Measurements from ENCODE around the gene ATF3.

ATF3 gene

GRCh38 chr1:212586206-212587015 is 22.1 kb upstream of the ATF3 start:
- H3K4me3 ChIP-seq (ENCODE audit: low read depth, low read length): no peak overlapping the region

GRCh38 chr1:212587016-212587887 is 21.3 kb upstream of the ATF3 start:
- no peak overlapping the region for H3K27ac ChIP-seq (ENCODE audit: extremely low read depth, low read depth, low read length)
- TF ChIP-seq ZNF10 (tag by site-specific recombination; IDR thresholded peaks at IDR 0.05): no peak
- peak; percentile 57; the same call in 1 of the 2 replicates for TF ChIP-seq EGR2 (tag by site-specific recombination; IDR thresholded peaks at IDR 0.05; ENCODE audit: low read depth)
- peak; percentile 54 for TF ChIP-seq ZFHX2 (tag by site-specific recombination; conservative IDR thresholded peaks at IDR 0.05)
- H3K9me3 ChIP-seq (ENCODE audit: control insufficient read depth, insufficient read depth, low read depth, low read length): no peaks in the 10 kb centered on the region
- CTCF ChIA-PET: interaction anchor here (0.6 to 0.7 kb wide), 3 partner anchors 24 to 1536 kb away, joined by 3 to 5 read pairs (median 3); no protein-coding TSS in a partner anchor
- H3K4me1 ChIP-seq (ENCODE audit: control insufficient read depth, insufficient read depth, low read length): peaks cover 8% of the 10 kb centered on the region; the same call in 1 of the 2 replicates
- H3K4me3 ChIP-seq (ENCODE audit: low read depth, low read length): no peak overlapping the region
- POLR2A ChIA-PET: interaction anchor here (1.0 kb wide), 1 partner anchor 21 kb away, joined by 7 read pairs; the partner anchor contains the start of gene ATF3
- H3K36me3 ChIP-seq (ENCODE audit: control insufficient read depth in 2 of 2, insufficient read depth in 1 of 2, low read length in 2 of 2): no peaks in the 10 kb centered on the region

More at GRCh38 chr1:212586206-212587015, 22.1 kb upstream of the ATF3 start:
- no peaks in the 10 kb centered on the region for H3K36me3 ChIP-seq (ENCODE audit: control insufficient read depth in 2 of 2, insufficient read depth in 1 of 2, low read length in 2 of 2)
- no peak overlapping the region for H3K27ac ChIP-seq (ENCODE audit: extremely low read depth, low read depth, low read length)
- no peaks in the 10 kb centered on the region for H3K9me3 ChIP-seq (ENCODE audit: control insufficient read depth, insufficient read depth, low read depth, low read length)
- ChIA-PET POLR2A (interaction anchor here (1.0 kb wide), 1 partner anchor 22 kb away, joined by 7 read pairs; the partner anchor contains the start of gene ATF3), CTCF (interaction anchor here (0.7 kb wide), 1 partner anchor 191 kb away, joined by 5 read pairs; no protein-coding TSS in a partner anchor)
- H3K4me1 ChIP-seq (ENCODE audit: control insufficient read depth, insufficient read depth, low read length): peaks cover 8% of the 10 kb centered on the region; the same call in 1 of the 2 replicates
- TF ChIP-seq ZFHX2 (tag by site-specific recombination; conservative IDR thresholded peaks at IDR 0.05) (peak; percentile 60), SP3 (tag by site-specific recombination; IDR thresholded peaks at IDR 0.05) (no peak), ZNF350 (tag by site-specific recombination; IDR thresholded peaks at IDR 0.05) (no peak), PRDM6 (tag by site-specific recombination; IDR thresholded peaks at IDR 0.05) (peak; percentile 52; the same call in 1 of the 2 replicates), ZBTB8A (tag by site-specific recombination; IDR thresholded peaks at IDR 0.05) (0 out of 2 replicates have a peak, but pooled peaks have one; percentile 13), IKZF3 (tag by site-specific recombination; IDR thresholded peaks at IDR 0.05) (0 out of 2 replicates have a peak, but pooled peaks have one; percentile 24), ZNF24 (tag by site-specific recombination; IDR thresholded peaks at IDR 0.05) (0 out of 2 replicates have a peak, but pooled peaks have one; percentile 59), ZNF211 (tag by site-specific recombination; IDR thresholded peaks at IDR 0.05; ENCODE audit: low read depth) (no peak)

GRCh38 chr1:212587888-212588510 is 20.6 kb upstream of the ATF3 start:
- CTCF ChIA-PET: interaction anchor here (0.6 to 1.3 kb wide), 4 partner anchors 15 to 1535 kb away, joined by 3 read pairs; no protein-coding TSS in a partner anchor
- TF ChIP-seq ZIC2 (tag by site-specific recombination; IDR thresholded peaks at IDR 0.05): peak; percentile 55
- peak; percentile 38; the same call in 1 of the 2 replicates for TF ChIP-seq PRDM4 (tag by site-specific recombination; IDR thresholded peaks at IDR 0.05)
- no peak for TF ChIP-seq ZNF138 (tag by site-specific recombination; IDR thresholded peaks at IDR 0.05; ENCODE audit: borderline replicate concordance)
- Histone ChIP-seq H3K36me3 (ENCODE audit: control insufficient read depth in 2 of 2, insufficient read depth in 1 of 2, low read length in 2 of 2) (no peaks in the 10 kb centered on the region), H3K4me3 (ENCODE audit: low read depth, low read length) (no peak overlapping the region), H3K4me1 (ENCODE audit: control insufficient read depth, insufficient read depth, low read length) (peaks cover 8% of the 10 kb centered on the region; the same call in 1 of the 2 replicates), H3K27ac (ENCODE audit: extremely low read depth, low read depth, low read length) (no peak overlapping the region), H3K9me3 (ENCODE audit: control insufficient read depth, insufficient read depth, low read depth, low read length) (no peaks in the 10 kb centered on the region)
- POLR2A ChIA-PET: interaction anchor here (1.9 kb wide), 1 partner anchor 21 kb away, joined by 11 read pairs; the partner anchor contains the start of gene ATF3

Measured in HEK293 (cell line).